GM21447 (cell line): ENCODE results near the gene C19orf25.

Source experiments
- ATAC-seq: cut with Tn5 transposase; IDR thresholded peaks from one replicate; pipeline ENCODE4 v1.9.1; 2021; ENCODE audit not compliant: unreplicated experiment

Gene C19orf25

GRCh38 chr19:1466461-1467214 is 12.4 kb downstream of the C19orf25 start:
- no peak for ATAC-seq

- no peak for ATAC-seq
These were observed 13.0 kb downstream of the C19orf25 start for GRCh38 chr19:1466018-1466460.

GRCh38 chr19:1465191-1466016 is 13.6 kb downstream of the C19orf25 start:
- no peak for ATAC-seq

GRCh38 chr19:1461862-1462261 is 17.2 kb downstream of the C19orf25 start:
- ATAC-seq = no peak

- ATAC-seq = no peak
These were observed 18.7 kb downstream of the C19orf25 start for GRCh38 chr19:1460033-1460995.

GRCh38 chr19:1459479-1459878 is 19.5 kb downstream of the C19orf25 start:
- ATAC-seq = no peak

- ATAC-seq = no peak
These were observed 21.1 kb downstream of the C19orf25 start for GRCh38 chr19:1457892-1458291.

GRCh38 chr19:1457031-1457739 is 21.8 kb downstream of the C19orf25 start:
- ATAC-seq = no peak

GRCh38 chr19:1456121-1456900 is 22.7 kb downstream of the C19orf25 start:
- no peak for ATAC-seq

- no peak for ATAC-seq
These were observed 23.5 kb downstream of the C19orf25 start for GRCh38 chr19:1455336-1456120.

- ATAC-seq = no peak
These were observed 24.0 kb downstream of the C19orf25 start for GRCh38 chr19:1455002-1455335.

- no peak for ATAC-seq
These were observed 25.3 kb downstream of the C19orf25 start for GRCh38 chr19:1453525-1454364.

GRCh38 chr19:1452802-1453524 is 26.1 kb downstream of the C19orf25 start:
- no peak for ATAC-seq

- no peak for ATAC-seq
These were observed 26.9 kb downstream of the C19orf25 start for GRCh38 chr19:1451916-1452801.

- ATAC-seq = no peak
These were observed 28.0 kb downstream of the C19orf25 start for GRCh38 chr19:1450735-1451731.
